Measurements from ENCODE around the gene KIF27.

Gene KIF27

GRCh38 chr9:83964973-83965349 is 43.7 kb upstream of the KIF27 start:
- H3K27me3 ChIP-seq (ENCODE audit: low read length) = no peaks in the 10 kb centered on the region
- H2AFZ ChIP-seq (ENCODE audit: low read depth, low read length, severe bottlenecking) = no peak overlapping the region
- H3K4me2 ChIP-seq (ENCODE audit: low read depth, low read length, poor library complexity, severe bottlenecking) = no peak overlapping the region
- H3K79me2 ChIP-seq (ENCODE audit: insufficient read depth, low read length) = no peaks in the 10 kb centered on the region
- no peak overlapping the region for H3K4me3 ChIP-seq (ENCODE audit: insufficient read depth, low read length, poor library complexity, severe bottlenecking)
- peaks cover 20% of the 10 kb centered on the region for H3K36me3 ChIP-seq (ENCODE audit: low read length)
- TF ChIP-seq EZH2phosphoT487 (conservative IDR thresholded peaks at IDR 0.05; ENCODE audit: low read length) (no peak), CTCF (IDR thresholded peaks at IDR 0.05; ENCODE audit: insufficient read depth, low read length, poor library complexity, severe bottlenecking) (no peak)
- H3F3A ChIP-seq (ENCODE audit: insufficient read depth) = peaks cover 56% of the 10 kb centered on the region
- H3K9ac ChIP-seq (ENCODE audit: low read length) = no peak overlapping the region
- peak overlapping the region; percentile 19; the same call in 1 of the 2 replicates for H3K27ac ChIP-seq (ENCODE audit: low read depth, low read length)
- no peaks in the 10 kb centered on the region for H3K9me3 ChIP-seq (ENCODE audit: insufficient read depth, low read length)
- H3K9me2 ChIP-seq (replicated peaks; ENCODE audit: insufficient read depth, low read length) = no peaks in the 10 kb centered on the region
- H4K20me1 ChIP-seq (ENCODE audit: low read depth, low read length) = peaks cover 20% of the 10 kb centered on the region

- Histone ChIP-seq H3K36me3 (ENCODE audit: low read length) (no peaks in the 10 kb centered on the region), H3K4me2 (ENCODE audit: low read depth, low read length, poor library complexity, severe bottlenecking) (no peak overlapping the region), H3K9me2 (replicated peaks; ENCODE audit: insufficient read depth, low read length) (no peaks in the 10 kb centered on the region), H3K79me2 (ENCODE audit: insufficient read depth, low read length) (no peaks in the 10 kb centered on the region), H4K20me1 (ENCODE audit: low read depth, low read length) (peaks cover under 1% of the 10 kb centered on the region; the same call in 1 of the 2 replicates), H3K4me3 (ENCODE audit: insufficient read depth, low read length, poor library complexity, severe bottlenecking) (no peak overlapping the region), H3F3A (ENCODE audit: insufficient read depth) (peaks cover 31% of the 10 kb centered on the region), H3K9ac (ENCODE audit: low read length) (no peak overlapping the region), H3K9me3 (ENCODE audit: insufficient read depth, low read length) (no peaks in the 10 kb centered on the region), H3K27ac (ENCODE audit: low read depth, low read length) (no peak overlapping the region), H2AFZ (ENCODE audit: low read depth, low read length, severe bottlenecking) (no peak overlapping the region), H3K27me3 (ENCODE audit: low read length) (no peaks in the 10 kb centered on the region)
- no peak for TF ChIP-seq CTCF (IDR thresholded peaks at IDR 0.05; ENCODE audit: insufficient read depth, low read length, poor library complexity, severe bottlenecking)
- TF ChIP-seq EZH2phosphoT487 (conservative IDR thresholded peaks at IDR 0.05; ENCODE audit: low read length) = no peak
Observed at GRCh38 chr9:83962165-83962564, 40.9 kb upstream of the KIF27 start.

GRCh38 chr9:83960991-83961390 is 39.8 kb upstream of the KIF27 start:
- H3K9me3 ChIP-seq (ENCODE audit: insufficient read depth, low read length) = no peaks in the 10 kb centered on the region
- TF ChIP-seq CTCF (IDR thresholded peaks at IDR 0.05; ENCODE audit: insufficient read depth, low read length, poor library complexity, severe bottlenecking) (no peak), EZH2phosphoT487 (conservative IDR thresholded peaks at IDR 0.05; ENCODE audit: low read length) (no peak)

More at GRCh38 chr9:83960991-83961390, 39.8 kb upstream of the KIF27 start:
- H4K20me1 ChIP-seq (ENCODE audit: low read depth, low read length) = no peaks in the 10 kb centered on the region
- H3K79me2 ChIP-seq (ENCODE audit: insufficient read depth, low read length) = no peaks in the 10 kb centered on the region
- no peak overlapping the region for H3K27ac ChIP-seq (ENCODE audit: low read depth, low read length)
- no peaks in the 10 kb centered on the region for H3K27me3 ChIP-seq (ENCODE audit: low read length)
- no peaks in the 10 kb centered on the region for H3K9me2 ChIP-seq (replicated peaks; ENCODE audit: insufficient read depth, low read length)
- H3F3A ChIP-seq (ENCODE audit: insufficient read depth) = peaks cover 19% of the 10 kb centered on the region
- H3K36me3 ChIP-seq (ENCODE audit: low read length) = no peaks in the 10 kb centered on the region
- H3K4me3 ChIP-seq (ENCODE audit: insufficient read depth, low read length, poor library complexity, severe bottlenecking) = no peak overlapping the region
- no peak overlapping the region for H3K9ac ChIP-seq (ENCODE audit: low read length)
- no peak overlapping the region for H3K4me2 ChIP-seq (ENCODE audit: low read depth, low read length, poor library complexity, severe bottlenecking)
- no peak overlapping the region for H2AFZ ChIP-seq (ENCODE audit: low read depth, low read length, severe bottlenecking)
